H1 (cell line): Measurements from ENCODE around the gene TMTC2.

Experiments
- CBX8 ChIP-seq: fragments of 300-800, 300-1000 bp; sonication (generic); IDR thresholded peaks from 2 replicates; pipeline ENCODE4 v1.7.1; 2016; ENCODE audit warnings: low read depth, low read length, borderline replicate concordance
- EP300 ChIP-seq, 2 experiments: IDR thresholded peaks; 1 replicate in 1 of 2; 2 replicates in 1 of 2; pipeline ENCODE4 v1.6.1; 2011 to 2012; ENCODE audit warnings: low read depth in 2 of 2, low read length in 2 of 2, mild to moderate bottlenecking in 2 of 2, borderline replicate concordance in 1 of 2, inconsistent platforms in 1 of 2, moderate library complexity in 1 of 2
- GTF2F1 ChIP-seq: IDR thresholded peaks from 2 replicates; pipeline ENCODE4 v1.6.1; 2012; ENCODE audit warnings: low read depth, low read length, improper control_type of control experiment, borderline replicate concordance
- POLR2A ChIP-seq, 2 experiments: IDR thresholded peaks; 1 replicate in 1 of 2; 2 replicates in 1 of 2; pipeline ENCODE4 v1.6.1; 2011; ENCODE audit warnings: low read depth in 2 of 2, low read length in 2 of 2, mild to moderate bottlenecking in 2 of 2; ENCODE audit errors: control extremely low read depth in 1 of 2
- POLR2AphosphoS5 ChIP-seq: IDR thresholded peaks from 2 replicates; pipeline ENCODE4 v1.6.1; 2011; ENCODE audit warnings: low read depth, low read length
- RAD21 ChIP-seq, 2 experiments: IDR thresholded peaks in 1 of 2; conservative IDR thresholded peaks in 1 of 2; 2 replicates each; pipeline ENCODE4 v1.6.1; 2011; ENCODE audit warnings: low read depth in 2 of 2, low read length in 2 of 2, improper control_type of control experiment in 1 of 2, inconsistent platforms in 1 of 2, mild to moderate bottlenecking in 1 of 2, moderate library complexity in 1 of 2
- RFX5 ChIP-seq: IDR thresholded peaks from 2 replicates; pipeline ENCODE4 v1.6.1; 2011; ENCODE audit warnings: low read depth, low read length, improper control_type of control experiment, borderline replicate concordance
- SUZ12 ChIP-seq: fragments of 200-600 bp; sonication (generic); IDR thresholded peaks from 2 replicates; pipeline ENCODE4 v1.6.1; 2012; ENCODE audit warnings: mild to moderate bottlenecking, inconsistent platforms, low read length, moderate library complexity, mixed read lengths
- USF2 ChIP-seq: IDR thresholded peaks from 2 replicates; pipeline ENCODE4 v1.6.1; 2011; ENCODE audit warnings: low read length, improper control_type of control experiment
- TF ChIP-seq, protein P1 (sequence below), 3 experiments: IDR thresholded peaks; 1 replicate in 2 of 3; 2 replicates in 1 of 3; pipeline versions ENCODE4 v1.5.1 to v1.6.1; 2011; ENCODE audit warnings: low read length in 3 of 3, mild to moderate bottlenecking in 3 of 3, inconsistent platforms in 2 of 3, low read depth in 1 of 3, moderate library complexity in 1 of 3; ENCODE audit not compliant: insufficient read depth in 1 of 3; ENCODE audit errors: control extremely low read depth in 1 of 3
- TF ChIP-seq, protein P2 (sequence below): IDR thresholded peaks from 2 replicates; pipeline ENCODE4 v1.6.1; 2012; ENCODE audit warnings: inconsistent platforms
- TF ChIP-seq, protein P3 (sequence below): IDR thresholded peaks from 2 replicates; pipeline ENCODE4 v1.6.1; 2012; ENCODE audit warnings: inconsistent platforms
- TF ChIP-seq, protein P4 (sequence below): IDR thresholded peaks from 2 replicates; pipeline ENCODE4 v1.6.1; 2012; ENCODE audit warnings: low read length, inconsistent platforms

GRCh38 chr12:82953397-82953796 lies 266.7 kb downstream of the TMTC2 start:
- TF ChIP-seq, protein P1, sequence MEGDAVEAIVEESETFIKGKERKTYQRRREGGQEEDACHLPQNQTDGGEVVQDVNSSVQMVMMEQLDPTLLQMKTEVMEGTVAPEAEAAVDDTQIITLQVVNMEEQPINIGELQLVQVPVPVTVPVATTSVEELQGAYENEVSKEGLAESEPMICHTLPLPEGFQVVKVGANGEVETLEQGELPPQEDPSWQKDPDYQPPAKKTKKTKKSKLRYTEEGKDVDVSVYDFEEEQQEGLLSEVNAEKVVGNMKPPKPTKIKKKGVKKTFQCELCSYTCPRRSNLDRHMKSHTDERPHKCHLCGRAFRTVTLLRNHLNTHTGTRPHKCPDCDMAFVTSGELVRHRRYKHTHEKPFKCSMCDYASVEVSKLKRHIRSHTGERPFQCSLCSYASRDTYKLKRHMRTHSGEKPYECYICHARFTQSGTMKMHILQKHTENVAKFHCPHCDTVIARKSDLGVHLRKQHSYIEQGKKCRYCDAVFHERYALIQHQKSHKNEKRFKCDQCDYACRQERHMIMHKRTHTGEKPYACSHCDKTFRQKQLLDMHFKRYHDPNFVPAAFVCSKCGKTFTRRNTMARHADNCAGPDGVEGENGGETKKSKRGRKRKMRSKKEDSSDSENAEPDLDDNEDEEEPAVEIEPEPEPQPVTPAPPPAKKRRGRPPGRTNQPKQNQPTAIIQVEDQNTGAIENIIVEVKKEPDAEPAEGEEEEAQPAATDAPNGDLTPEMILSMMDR (IDR thresholded peaks at IDR 0.05; ENCODE audit: control extremely low read depth in 1 of 3, insufficient read depth in 1 of 3, low read depth in 1 of 3, low read length in 3 of 3), result no peak
- TF ChIP-seq USF2 (no peak), RAD21 (IDR thresholded peaks at IDR 0.05 in 1 of 2, conservative IDR thresholded peaks at IDR 0.05 in 1 of 2; ENCODE audit: low read depth in 2 of 2, low read length in 2 of 2) (no peak), POLR2A (IDR thresholded peaks at IDR 0.05; ENCODE audit: control extremely low read depth in 1 of 2, low read depth in 2 of 2, low read length in 2 of 2) (no peak), RFX5 (no peak), GTF2F1 (no peak), POLR2AphosphoS5 (no peak), EP300 (IDR thresholded peaks at IDR 0.05; ENCODE audit: borderline replicate concordance in 1 of 2, low read depth in 2 of 2, low read length in 2 of 2) (no peak), CBX8 (no peak), SUZ12 (no peak)
- TF ChIP-seq, protein P2, sequence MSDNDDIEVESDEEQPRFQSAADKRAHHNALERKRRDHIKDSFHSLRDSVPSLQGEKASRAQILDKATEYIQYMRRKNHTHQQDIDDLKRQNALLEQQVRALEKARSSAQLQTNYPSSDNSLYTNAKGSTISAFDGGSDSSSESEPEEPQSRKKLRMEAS, result no peak
- TF ChIP-seq, protein P3, sequence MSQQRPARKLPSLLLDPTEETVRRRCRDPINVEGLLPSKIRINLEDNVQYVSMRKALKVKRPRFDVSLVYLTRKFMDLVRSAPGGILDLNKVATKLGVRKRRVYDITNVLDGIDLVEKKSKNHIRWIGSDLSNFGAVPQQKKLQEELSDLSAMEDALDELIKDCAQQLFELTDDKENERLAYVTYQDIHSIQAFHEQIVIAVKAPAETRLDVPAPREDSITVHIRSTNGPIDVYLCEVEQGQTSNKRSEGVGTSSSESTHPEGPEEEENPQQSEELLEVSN, result no peak
- TF ChIP-seq, protein P4, sequence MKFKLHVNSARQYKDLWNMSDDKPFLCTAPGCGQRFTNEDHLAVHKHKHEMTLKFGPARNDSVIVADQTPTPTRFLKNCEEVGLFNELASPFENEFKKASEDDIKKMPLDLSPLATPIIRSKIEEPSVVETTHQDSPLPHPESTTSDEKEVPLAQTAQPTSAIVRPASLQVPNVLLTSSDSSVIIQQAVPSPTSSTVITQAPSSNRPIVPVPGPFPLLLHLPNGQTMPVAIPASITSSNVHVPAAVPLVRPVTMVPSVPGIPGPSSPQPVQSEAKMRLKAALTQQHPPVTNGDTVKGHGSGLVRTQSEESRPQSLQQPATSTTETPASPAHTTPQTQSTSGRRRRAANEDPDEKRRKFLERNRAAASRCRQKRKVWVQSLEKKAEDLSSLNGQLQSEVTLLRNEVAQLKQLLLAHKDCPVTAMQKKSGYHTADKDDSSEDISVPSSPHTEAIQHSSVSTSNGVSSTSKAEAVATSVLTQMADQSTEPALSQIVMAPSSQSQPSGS, result no peak
